H1 (cell line): ENCODE results near the gene TWSG1. TPM values are rescaled to one million over a fixed set of nuclear protein-coding genes. Genes with fewer than 3 reads are reported as not detected.
A peak's percentile ranks its signal among the peaks of the same experiment; 100 is the strongest.
"Not testable (repeated sequence)": the region's sequence is repeated elsewhere in the genome, so short reads cannot be mapped to it uniquely, and the experiment has no call there.

Experiments
- CTCF ChIA-PET: fragments of 300-600 bp; sonication (Branson Sonifier 250); formaldehyde crosslinking; loops from one replicate; lab custom pipeline; 2021; ENCODE audit not compliant: partially characterized antibody; lab: Charles Lee
- POLR2A ChIA-PET: fragments of 300-600 bp; sonication (Branson Sonifier 250); formaldehyde crosslinking; loops from one replicate; lab custom pipeline; 2021; ENCODE audit warnings: inconsistent platforms; ENCODE audit not compliant: partially characterized antibody; lab: Charles Lee
- DNase-seq, 2 experiments: peaks; one replicate each; pipeline versions ENCODE4 v3.0.0 to v3.0.0-alpha.2; 2010 to 2022; ENCODE audit warnings: low spot score in 2 of 2, low read depth in 1 of 2, mixed read lengths in 1 of 2
- FAIRE-seq: peaks from 2 replicates; lab custom pipeline; 2011; peaks lifted over from hg19 to GRCh38; lab: Jason Lieb, UNC
- H2AFZ ChIP-seq: 2 replicates; pipeline ENCODE4 v1.8.1; 2012; ENCODE audit warnings: low read length, inconsistent platforms
- H2AK5ac ChIP-seq: 2 replicates; pipeline ENCODE4 v1.6.1; 2013; ENCODE audit warnings: low read depth, low read length
- H2BK120ac ChIP-seq: replicated peaks from 2 replicates; pipeline ENCODE3; 2013; ENCODE audit warnings: low read depth, low read length, inconsistent platforms
- H2BK12ac ChIP-seq: 2 replicates; pipeline ENCODE4 v1.6.1; 2013; ENCODE audit warnings: low read depth, low read length
- H2BK15ac ChIP-seq: 2 replicates; pipeline ENCODE4 v1.6.1; 2013; ENCODE audit warnings: low read length
- H2BK20ac ChIP-seq: 2 replicates; pipeline ENCODE4 v1.6.1; 2013; ENCODE audit warnings: low read length
- H2BK5ac ChIP-seq: 2 replicates; pipeline ENCODE4 v1.6.1; 2013; ENCODE audit warnings: low read depth, low read length
- H3K14ac ChIP-seq: 2 replicates; pipeline ENCODE4 v1.6.1; 2013; ENCODE audit warnings: inconsistent platforms; ENCODE audit not compliant: insufficient read length
- H3K18ac ChIP-seq: 2 replicates; pipeline ENCODE4 v1.6.1; 2013; ENCODE audit warnings: low read length; ENCODE audit errors: extremely low read depth
- H3K23ac ChIP-seq: 2 replicates; pipeline ENCODE4 v1.6.1; 2013; ENCODE audit warnings: inconsistent platforms; ENCODE audit not compliant: insufficient read length
- H3K23me2 ChIP-seq: 2 replicates; pipeline ENCODE4 v1.6.1; 2013; ENCODE audit warnings: low read depth, low read length
- H3K27ac ChIP-seq: 2 replicates; pipeline ENCODE4 v1.6.1; 2011; ENCODE audit warnings: low read depth, low read length, inconsistent platforms
- H3K27me3 ChIP-seq, 4 experiments: replicated peaks in 1 of 4; 1 replicate in 1 of 4; 2 replicates in 3 of 4; pipeline versions ENCODE4 v1.6.1 to v1.8.1; 2011 to 2013; ENCODE audit warnings: low read length in 3 of 4, mild to moderate bottlenecking in 3 of 4, inconsistent platforms in 2 of 4, mixed read lengths in 2 of 4, moderate library complexity in 1 of 4; ENCODE audit not compliant: control insufficient read depth in 3 of 4, insufficient read depth in 3 of 4; ENCODE audit errors: extremely low read depth in 1 of 4
- H3K36me3 ChIP-seq, 4 experiments: 2 replicates each; pipeline versions ENCODE4 v1.6.1 to v1.8.1; 2011 to 2013; ENCODE audit warnings: mild to moderate bottlenecking in 4 of 4, low read length in 3 of 4, moderate library complexity in 2 of 4, control low read depth in 1 of 4, inconsistent platforms in 1 of 4; ENCODE audit not compliant: insufficient read depth in 4 of 4, control insufficient read depth in 2 of 4
- H3K4ac ChIP-seq: replicated peaks from 2 replicates; pipeline ENCODE3; 2013; ENCODE audit warnings: low read length, low read depth, mixed read lengths, inconsistent platforms; ENCODE audit not compliant: insufficient read length
- H3K4me1 ChIP-seq, 4 experiments: replicated peaks in 1 of 4; 1 replicate in 1 of 4; 2 replicates in 3 of 4; pipeline versions ENCODE4 v1.6.1 to v1.8.1; 2011 to 2013; ENCODE audit warnings: low read length in 3 of 4, inconsistent platforms in 2 of 4, mixed read lengths in 1 of 4; ENCODE audit not compliant: insufficient read depth in 4 of 4, control insufficient read depth in 3 of 4
- H3K4me2 ChIP-seq, 2 experiments: 2 replicates each; pipeline versions ENCODE4 v1.6.1 to v1.8.1; 2011 to 2013; ENCODE audit warnings: low read depth in 2 of 2, low read length in 2 of 2, control low read depth in 1 of 2, inconsistent platforms in 1 of 2, mild to moderate bottlenecking in 1 of 2; ENCODE audit not compliant: insufficient read depth in 1 of 2
- H3K4me3 ChIP-seq, 4 experiments: fragments of 200-600, 300-600 bp in 1 of 4; sonication (generic), shearing (Covaris generic), sonication (Bioruptor Twin) in 1 of 4; 2 replicates each; pipeline versions ENCODE4 v1.5.1 to v1.8.1; 2011 to 2016; ENCODE audit warnings: low read length in 4 of 4, low read depth in 3 of 4, control low read depth in 2 of 4, inconsistent platforms in 2 of 4, mild to moderate bottlenecking in 2 of 4, mixed read lengths in 1 of 4, moderate library complexity in 1 of 4; ENCODE audit not compliant: insufficient read depth in 2 of 4; ENCODE audit errors: extremely low read depth in 1 of 4
- H3K56ac ChIP-seq: replicated peaks from 2 replicates; pipeline ENCODE3; 2013; ENCODE audit warnings: low read depth, mild to moderate bottlenecking, mixed read lengths, low read length, inconsistent platforms; ENCODE audit not compliant: insufficient read length
- H3K79me1 ChIP-seq: 2 replicates; pipeline ENCODE4 v1.6.1; 2013; ENCODE audit warnings: low read depth, low read length, control low read depth
- H3K79me2 ChIP-seq, 2 experiments: 2 replicates each; pipeline versions ENCODE4 v1.6.1 to v1.8.1; 2012 to 2013; ENCODE audit warnings: low read length in 2 of 2, mild to moderate bottlenecking in 2 of 2, inconsistent platforms in 1 of 2; ENCODE audit not compliant: insufficient read depth in 2 of 2, control insufficient read depth in 1 of 2
- H3K9ac ChIP-seq, 4 experiments: replicated peaks in 1 of 4; 1 replicate in 1 of 4; 2 replicates in 3 of 4; pipeline versions ENCODE4 v1.6.1 to v1.8.1; 2011 to 2013; ENCODE audit warnings: low read depth in 3 of 4, low read length in 3 of 4, control low read depth in 2 of 4, mild to moderate bottlenecking in 2 of 4, moderate library complexity in 2 of 4, inconsistent platforms in 1 of 4; ENCODE audit errors: extremely low read depth in 1 of 4
- H3K9me3 ChIP-seq, 2 experiments: 2 replicates each; pipeline versions ENCODE4 v1.6.1 to v1.8.1; 2012 to 2013; ENCODE audit warnings: mild to moderate bottlenecking in 2 of 2, moderate library complexity in 2 of 2, control low read depth in 1 of 2, inconsistent platforms in 1 of 2, low read depth in 1 of 2, low read length in 1 of 2, mixed read lengths in 1 of 2; ENCODE audit not compliant: insufficient read depth in 2 of 2
- H4K20me1 ChIP-seq, 2 experiments: replicated peaks in 1 of 2; 2 replicates each; pipeline versions ENCODE3 to v1.8.1; 2011 to 2013; ENCODE audit warnings: inconsistent platforms in 2 of 2, low read length in 2 of 2, mild to moderate bottlenecking in 1 of 2; ENCODE audit not compliant: insufficient read depth in 2 of 2, control insufficient read depth in 1 of 2
- H4K5ac ChIP-seq: 2 replicates; pipeline ENCODE4 v1.6.1; 2013; ENCODE audit warnings: low read length, low read depth, mixed read lengths, inconsistent platforms; ENCODE audit not compliant: insufficient read length
- H4K8ac ChIP-seq: 2 replicates; pipeline ENCODE4 v1.8.0; 2013; ENCODE audit warnings: mild to moderate bottlenecking, moderate library complexity, low read length, inconsistent platforms; ENCODE audit not compliant: insufficient read depth; ENCODE audit errors: extremely low read depth
- H4K91ac ChIP-seq: replicated peaks from 2 replicates; pipeline ENCODE3; 2013; ENCODE audit warnings: low read length, mixed read lengths, inconsistent platforms; ENCODE audit not compliant: insufficient read length
- WGBS, 2 experiments: shearing (Covaris generic) in 1 of 2; methylation state at CpG; one replicate each; pipeline versions ENCODE4 v1.1.6 to v1.1.7; 2013 to 2015; ENCODE audit warnings: low lambda C conversion rate in 2 of 2, mixed read lengths in 2 of 2, inconsistent platforms in 1 of 2, low coverage in 1 of 2, missing lambda C conversion rate in 1 of 2; ENCODE audit not compliant: insufficient replicate concordance in 2 of 2, insufficient coverage in 1 of 2, insufficient read length in 1 of 2; ENCODE audit errors: extremely low coverage in 1 of 2, missing lambda C conversion rate in 1 of 2; 5-methylcytosine and 5-hydroxymethylcytosine counted together
- polyA plus RNA-seq, 7 experiments: library from polyadenylated mRNA; depleted of rRNA in 3 of 7; stranded (reverse) in 5 of 7; unstranded in 2 of 7; fragments of >200 nt in 5 of 7; fragments of 200-250 nt in 2 of 7; gene quantifications; 1 replicate in 5 of 7; 2 replicates in 1 of 7; 4 replicates in 1 of 7; pipeline versions ENCODE4 v1.2.1 to v1.2.3, GENCODE V29; 2011 to 2013; ENCODE audit warnings: missing spikeins in 2 of 7, mixed read lengths in 2 of 7
- total RNA-seq: library from RNA; stranded (reverse); fragmentation: NEBNext Ultra II Directional; extraction: Animal tissue kit (Norgen Biotek cat#: 25700); gene quantifications from 2 replicates; pipeline ENCODE4 v1.2.1, GENCODE V29; 2021
- TF ChIP-seq, protein P1 (sequence below): IDR thresholded peaks from 2 replicates; pipeline ENCODE4 v1.6.1; 2012; ENCODE audit warnings: inconsistent platforms
- TF ChIP-seq, protein P2 (sequence below): IDR thresholded peaks from 2 replicates; pipeline ENCODE4 v1.6.1; 2012; ENCODE audit warnings: inconsistent platforms

The TWSG1 gene
- total and polyA plus RNA-seq, 2 of the 8 experiments (the other 6 are each of a cell fraction or from before 2014, with no cell fraction given) = 11.8 to 19.8 TPM

DNA sequence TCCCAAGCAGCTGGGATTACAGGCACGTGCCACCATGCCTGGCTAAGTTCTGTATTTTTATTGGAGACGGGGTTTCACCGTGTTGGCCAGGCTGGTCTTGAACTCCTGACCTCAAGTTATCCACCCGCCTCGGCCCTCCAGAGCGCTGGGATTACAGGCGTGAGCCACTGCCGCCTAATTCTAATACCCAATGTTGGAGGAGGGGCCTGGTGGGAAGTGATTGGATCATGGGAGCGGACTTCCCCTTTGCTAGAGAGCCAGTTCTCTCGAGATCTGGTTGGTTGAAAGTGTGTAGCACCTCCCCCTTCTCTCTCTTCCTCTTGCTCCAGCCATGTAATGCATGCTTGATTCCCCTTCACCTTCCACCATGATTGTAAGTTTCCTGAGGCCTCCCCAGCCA is 98.5 kb downstream of the TWSG1 start:
- not testable (repeated sequence) for H2AK5ac ChIP-seq, FAIRE-seq, H2BK5ac ChIP-seq, H3K79me1 ChIP-seq, H2BK15ac ChIP-seq, H3K23me2 ChIP-seq, H3K56ac ChIP-seq, H3K23ac ChIP-seq, H4K91ac ChIP-seq, H2AFZ ChIP-seq, H3K9ac ChIP-seq, H3K4me3 ChIP-seq, H3K27me3 ChIP-seq, H4K5ac ChIP-seq, H3K27ac ChIP-seq, H2BK20ac ChIP-seq, H2BK12ac ChIP-seq, H3K14ac ChIP-seq, H3K79me2 ChIP-seq, H3K4me2 ChIP-seq, H4K20me1 ChIP-seq, H4K8ac ChIP-seq, H2BK120ac ChIP-seq, H3K36me3 ChIP-seq, H3K4ac ChIP-seq, H3K18ac ChIP-seq, H3K9me3 ChIP-seq
- ChIA-PET CTCF (interaction anchor here (1.1 kb wide), 1 partner anchor 15 kb away, joined by 3 read pairs; no protein-coding TSS in a partner anchor), POLR2A (interaction anchor here (0.7 kb wide), 1 partner anchor 1982 kb away, joined by 4 read pairs; no protein-coding TSS in a partner anchor)
- DNase-seq = peak in 1 of 2 experiments; percentile 40
- TF ChIP-seq, protein P1, sequence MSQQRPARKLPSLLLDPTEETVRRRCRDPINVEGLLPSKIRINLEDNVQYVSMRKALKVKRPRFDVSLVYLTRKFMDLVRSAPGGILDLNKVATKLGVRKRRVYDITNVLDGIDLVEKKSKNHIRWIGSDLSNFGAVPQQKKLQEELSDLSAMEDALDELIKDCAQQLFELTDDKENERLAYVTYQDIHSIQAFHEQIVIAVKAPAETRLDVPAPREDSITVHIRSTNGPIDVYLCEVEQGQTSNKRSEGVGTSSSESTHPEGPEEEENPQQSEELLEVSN = peak; percentile 67; the same call in 1 of the 2 replicates
- TF ChIP-seq, protein P2, sequence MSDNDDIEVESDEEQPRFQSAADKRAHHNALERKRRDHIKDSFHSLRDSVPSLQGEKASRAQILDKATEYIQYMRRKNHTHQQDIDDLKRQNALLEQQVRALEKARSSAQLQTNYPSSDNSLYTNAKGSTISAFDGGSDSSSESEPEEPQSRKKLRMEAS = 0 out of 2 replicates have a peak, but pooled peaks have one; percentile 24
- 78% methylated on average over 10 of the region's 10 CpGs; no CpG with 5 or more reads in 1 of the 2 experiments for WGBS, 2 experiments
- H3K4me1 ChIP-seq = peaks cover 0 to 11% (median 3%) of the 10 kb centered on the region in 4 experiments; a peak in 5 of 7 replicates
